Mesodermal cell (in vitro differentiated cells): ENCODE data around the gene WIPI1.

ENCODE experiments used
- H3K27ac ChIP-seq: 2 replicates; pipeline ENCODE4 v1.7.0; 2013; ENCODE audit warnings: mild to moderate bottlenecking, low read depth, low read length, moderate library complexity; ENCODE audit not compliant: severe bottlenecking
- H3K36me3 ChIP-seq: 2 replicates; pipeline ENCODE4 v1.7.1; 2013; ENCODE audit warnings: mild to moderate bottlenecking, low read length, moderate library complexity; ENCODE audit not compliant: control insufficient read depth, insufficient read depth
- H3K4me1 ChIP-seq: one replicate; pipeline ENCODE4 v1.7.1; 2013; ENCODE audit warnings: mild to moderate bottlenecking, low read length; ENCODE audit not compliant: insufficient read depth, control insufficient read depth, poor library complexity, severe bottlenecking
- H3K4me3 ChIP-seq: 2 replicates; pipeline ENCODE4 v1.7.0; 2013; ENCODE audit warnings: low read length, control low read depth, mild to moderate bottlenecking; ENCODE audit not compliant: insufficient read depth, poor library complexity, severe bottlenecking; ENCODE audit errors: extremely low read depth
- H3K9me3 ChIP-seq: 2 replicates; pipeline ENCODE4 v1.7.1; 2013; ENCODE audit warnings: mild to moderate bottlenecking, low read length, moderate library complexity; ENCODE audit not compliant: control insufficient read depth
- WGBS, 2 experiments: methylation state at CpG; one replicate each; pipeline ENCODE4 v1.1.5; 2013; ENCODE audit warnings: missing lambda C conversion rate in 2 of 2; ENCODE audit not compliant: insufficient coverage in 2 of 2; 5-methylcytosine and 5-hydroxymethylcytosine counted together

Gene WIPI1

GRCh38 chr17:68435876-68436842, 21.1 kb downstream of the WIPI1 start:
- Histone ChIP-seq H3K27ac (no peak overlapping the region), H3K36me3 (peaks cover 68% of the 10 kb centered on the region), H3K9me3 (no peaks in the 10 kb centered on the region), H3K4me3 (no peak overlapping the region), H3K4me1 (peaks cover 30% of the 10 kb centered on the region)
- 74 to 78% methylated on average over 18 to 19 of the region's 20 CpGs for WGBS, 2 experiments

- WGBS, 2 experiments, result 96 to 100% methylated on average over 4 of the region's 6 CpGs
Observed at GRCh38 chr17:68435361-68435760, 21.9 kb downstream of the WIPI1 start.

GRCh38 chr17:68433911-68434508, 23.3 kb downstream of the WIPI1 start:
- no peaks in the 10 kb centered on the region for H3K9me3 ChIP-seq
- H3K27ac ChIP-seq, result no peak overlapping the region
- H3K4me3 ChIP-seq, result no peak overlapping the region
- WGBS, 2 experiments, result 95 to 100% methylated on average over 9 of the region's 12 CpGs
- H3K36me3 ChIP-seq, result peaks cover 69% of the 10 kb centered on the region
- H3K4me1 ChIP-seq, result peaks cover 14% of the 10 kb centered on the region

More at GRCh38 chr17:68435361-68435760, 21.9 kb downstream of the WIPI1 start:
- peaks cover 73% of the 10 kb centered on the region for H3K36me3 ChIP-seq
- H3K27ac ChIP-seq, result no peak overlapping the region
- H3K9me3 ChIP-seq, result no peaks in the 10 kb centered on the region
- H3K4me1 ChIP-seq, result peaks cover 22% of the 10 kb centered on the region
- no peak overlapping the region for H3K4me3 ChIP-seq

- Histone ChIP-seq H3K27ac (no peak overlapping the region), H3K9me3 (no peaks in the 10 kb centered on the region), H3K36me3 (peaks cover 73% of the 10 kb centered on the region), H3K4me3 (no peak overlapping the region), H3K4me1 (peaks cover 8% of the 10 kb centered on the region)
- WGBS, 2 experiments, result 88 to 98% methylated on average over 6 to 8 of the region's 9 CpGs
Observed at GRCh38 chr17:68433211-68433610, 24.1 kb downstream of the WIPI1 start.

GRCh38 chr17:68432086-68432864, 25.0 kb downstream of the WIPI1 start:
- H3K27ac ChIP-seq, result no peak overlapping the region
- 94 to 95% methylated on average over 8 to 10 of the region's 14 CpGs for WGBS, 2 experiments
- no peaks in the 10 kb centered on the region for H3K9me3 ChIP-seq
- H3K4me1 ChIP-seq, result peaks cover 6% of the 10 kb centered on the region
- H3K4me3 ChIP-seq, result no peak overlapping the region
- H3K36me3 ChIP-seq, result peaks cover 81% of the 10 kb centered on the region

GRCh38 chr17:68431661-68432071, 25.6 kb downstream of the WIPI1 start:
- H3K4me1 ChIP-seq, result peaks cover 4% of the 10 kb centered on the region
- 70 to 72% methylated on average over 11 to 14 of the region's 15 CpGs for WGBS, 2 experiments
- H3K4me3 ChIP-seq, result no peak overlapping the region
- no peaks in the 10 kb centered on the region for H3K9me3 ChIP-seq
- no peak overlapping the region for H3K27ac ChIP-seq
- peaks cover 86% of the 10 kb centered on the region for H3K36me3 ChIP-seq

- Histone ChIP-seq H3K4me3 (no peak overlapping the region), H3K36me3 (peaks cover 90% of the 10 kb centered on the region), H3K9me3 (no peaks in the 10 kb centered on the region), H3K27ac (no peak overlapping the region), H3K4me1 (peaks cover 2% of the 10 kb centered on the region)
- 88 to 98% methylated on average over 9 to 13 of the region's 13 CpGs for WGBS, 2 experiments
Observed at GRCh38 chr17:68431045-68431608, 26.2 kb downstream of the WIPI1 start.

- H3K9me3 ChIP-seq, result no peaks in the 10 kb centered on the region
- no peak overlapping the region for H3K27ac ChIP-seq
- WGBS, 2 experiments, result 96 to 98% methylated on average over 8 to 11 of the region's 11 CpGs
- no peaks in the 10 kb centered on the region for H3K4me1 ChIP-seq
- H3K36me3 ChIP-seq, result peaks cover 86% of the 10 kb centered on the region
- H3K4me3 ChIP-seq, result no peak overlapping the region
Observed at GRCh38 chr17:68429881-68430280, 27.4 kb downstream of the WIPI1 start.

- Histone ChIP-seq H3K27ac (no peak overlapping the region), H3K36me3 (peaks cover 74% of the 10 kb centered on the region), H3K4me1 (no peaks in the 10 kb centered on the region), H3K4me3 (no peak overlapping the region), H3K9me3 (no peaks in the 10 kb centered on the region)
- WGBS, 2 experiments, result 95 to 98% methylated on average over 13 to 14 of the region's 14 CpGs
Observed at GRCh38 chr17:68428498-68429172, 28.7 kb downstream of the WIPI1 start.

- no peak overlapping the region for H3K4me3 ChIP-seq
- no peaks in the 10 kb centered on the region for H3K9me3 ChIP-seq
- peaks cover 73% of the 10 kb centered on the region for H3K36me3 ChIP-seq
- no peaks in the 10 kb centered on the region for H3K4me1 ChIP-seq
- WGBS, 2 experiments, result 91 to 97% methylated on average over 7 of the region's 7 CpGs
- no peak overlapping the region for H3K27ac ChIP-seq
Observed at GRCh38 chr17:68427575-68427974, 29.7 kb downstream of the WIPI1 start.
